GM19351 (cell line): Measurements from ENCODE around the gene NAV2.
A peak's percentile ranks its signal among the peaks of the same experiment; 100 is the strongest.

Experiments used
- ATAC-seq: cut with Tn5 transposase; IDR thresholded peaks from one replicate; pipeline ENCODE4 v1.9.1; 2021; ENCODE audit warnings: mild to moderate bottlenecking, moderate library complexity; ENCODE audit not compliant: unreplicated experiment

Gene NAV2

GRCh38 chr11:20031155-20032001 is 318.7 kb downstream of the NAV2 start:
- no peak for ATAC-seq

- ATAC-seq, result no peak
Observed at GRCh38 chr11:20032127-20032526, 319.5 kb downstream of the NAV2 start.

- no peak for ATAC-seq
Observed at GRCh38 chr11:20032577-20033260, 320.1 kb downstream of the NAV2 start.

- ATAC-seq, result no peak
Observed at GRCh38 chr11:20033806-20034205, 321.2 kb downstream of the NAV2 start.

GRCh38 chr11:20034941-20035340 is 322.3 kb downstream of the NAV2 start:
- no peak for ATAC-seq

GRCh38 chr11:20035375-20035700 is 322.7 kb downstream of the NAV2 start:
- ATAC-seq, result no peak

- ATAC-seq, result no peak
Observed at GRCh38 chr11:20035701-20036601, 323.3 kb downstream of the NAV2 start.

- no peak for ATAC-seq
Observed at GRCh38 chr11:20036626-20037335, 324.1 kb downstream of the NAV2 start.

- peak; percentile 81 for ATAC-seq
Observed at GRCh38 chr11:20037396-20038153, 324.9 kb downstream of the NAV2 start.

GRCh38 chr11:20038412-20038811 is 325.8 kb downstream of the NAV2 start:
- no peak for ATAC-seq

GRCh38 chr11:20038972-20039371 is 326.3 kb downstream of the NAV2 start:
- no peak for ATAC-seq

GRCh38 chr11:20041499-20041898 is 328.9 kb downstream of the NAV2 start:
- no peak for ATAC-seq

- ATAC-seq, result no peak
Observed at GRCh38 chr11:20042045-20042639, 329.5 kb downstream of the NAV2 start.

- ATAC-seq, result no peak
Observed at GRCh38 chr11:20042811-20043341, 330.2 kb downstream of the NAV2 start.

GRCh38 chr11:20043992-20044391 is 331.4 kb downstream of the NAV2 start:
- ATAC-seq, result no peak

- no peak for ATAC-seq
Observed at GRCh38 chr11:20045098-20045688, 332.6 kb downstream of the NAV2 start.

GRCh38 chr11:20046416-20046815 is 333.8 kb downstream of the NAV2 start:
- no peak for ATAC-seq

GRCh38 chr11:20047006-20047768 is 334.6 kb downstream of the NAV2 start:
- ATAC-seq, result no peak
